PFSK-1 (cell line): ENCODE measurements around the gene PIK3C3.

Experiments used
- FOXP2 ChIP-seq: optimal IDR thresholded peaks from 2 replicates; pipeline ENCODE3; 2011; ENCODE audit warnings: borderline replicate concordance, control low read depth, inconsistent platforms; ENCODE audit not compliant: insufficient read depth; ENCODE audit errors: extremely low read length, extremely low read depth
- POLR2AphosphoS5 ChIP-seq: IDR thresholded peaks from 2 replicates; pipeline ENCODE4 v1.6.1; 2012; ENCODE audit warnings: low read depth, mild to moderate bottlenecking, control low read depth, low read length, moderate library complexity
- REST ChIP-seq, 2 experiments: IDR thresholded peaks; 2 replicates each; pipeline versions ENCODE4 v1.6.1 to v1.8.0; 2011 to 2012; ENCODE audit warnings: low read depth in 2 of 2, low read length in 2 of 2, control low read depth in 1 of 2, inconsistent platforms in 1 of 2, mild to moderate bottlenecking in 1 of 2, moderate library complexity in 1 of 2; ENCODE audit not compliant: insufficient read depth in 1 of 2
- SIN3A ChIP-seq: IDR thresholded peaks from 2 replicates; pipeline ENCODE4 v1.6.1; 2012; ENCODE audit warnings: mild to moderate bottlenecking, low read length, moderate library complexity, borderline replicate concordance; ENCODE audit not compliant: insufficient read depth
- TAF1 ChIP-seq: IDR thresholded peaks from 2 replicates; pipeline ENCODE4 v1.6.1; 2012; ENCODE audit warnings: low read length, control low read depth, borderline replicate concordance; ENCODE audit not compliant: insufficient read depth

GRCh38 chr18:41966943-41967342 is 11.9 kb downstream of the PIK3C3 start:
- no peak for TF ChIP-seq POLR2AphosphoS5
- TF ChIP-seq REST (IDR thresholded peaks at IDR 0.05; ENCODE audit: insufficient read depth in 1 of 2, low read depth in 2 of 2, low read length in 2 of 2) = no peak
- no peak for TF ChIP-seq TAF1
- TF ChIP-seq FOXP2 = no peak
- TF ChIP-seq SIN3A = no peak
